ENCODE results near the gene EIF2B4. TPM values are rescaled to one million over a fixed set of nuclear protein-coding genes. Genes with fewer than 3 reads are reported as not detected.
"Not testable (repeated sequence)": the region's sequence is repeated elsewhere in the genome, so short reads cannot be mapped to it uniquely, and the experiment has no call there.

Gene EIF2B4
- total RNA-seq, 1 experiment from 2014 or later: 67.2 TPM

- Histone ChIP-seq H3K56ac (ENCODE audit: insufficient read length, low read depth, low read length) (no peak overlapping the region), H4K91ac (ENCODE audit: insufficient read length, low read depth, low read length) (no peak overlapping the region), H3T11ph (ENCODE audit: low read length) (no peak overlapping the region), H4K8ac (replicated peaks; ENCODE audit: insufficient read length, low read depth, low read length) (no peak overlapping the region), H3K4me1 (ENCODE audit: insufficient read depth, low read length) (peaks cover 6% of the 10 kb centered on the region; the same call in 1 of the 2 replicates), H3K14ac (ENCODE audit: insufficient read depth, low read length) (no peak overlapping the region), H3K18ac (ENCODE audit: insufficient read length, low read depth, low read length) (no peak overlapping the region), H4K20me1 (ENCODE audit: control insufficient read depth, insufficient read depth, insufficient read length) (no peaks in the 10 kb centered on the region), H4K5ac (ENCODE audit: insufficient read length, low read depth, low read length) (no peak overlapping the region), H2BK12ac (ENCODE audit: insufficient read length, low read depth, low read length) (no peak overlapping the region), H2AFZ (ENCODE audit: low read length) (no peak overlapping the region), H3K27ac (ENCODE audit: insufficient read length, low read depth, low read length) (no peak overlapping the region), H2BK120ac (ENCODE audit: low read depth, low read length, poor library complexity, severe bottlenecking) (no peak overlapping the region), H2AK5ac (ENCODE audit: insufficient read length, low read length) (no peak overlapping the region), H2BK5ac (ENCODE audit: insufficient read length, low read length) (no peak overlapping the region), H3K79me1 (ENCODE audit: insufficient read depth, low read depth, low read length, poor library complexity, severe bottlenecking) (no peaks in the 10 kb centered on the region), H3K79me2 (ENCODE audit: insufficient read depth, low read length) (no peaks in the 10 kb centered on the region), H3K9ac (ENCODE audit: extremely low read depth, insufficient read length, low read length) (no peak overlapping the region), H3K27me3 (ENCODE audit: insufficient read depth, low read length) (no peaks in the 10 kb centered on the region), H2BK20ac (ENCODE audit: low read depth, low read length, poor library complexity, severe bottlenecking) (no peak overlapping the region), H3K23me2 (ENCODE audit: insufficient read length, low read depth, low read length, poor library complexity, severe bottlenecking) (peaks cover 10% of the 10 kb centered on the region), H3K23ac (ENCODE audit: insufficient read length, low read depth, low read length) (no peak overlapping the region), H3K4ac (ENCODE audit: low read depth, low read length) (no peak overlapping the region), H2BK15ac (ENCODE audit: low read depth, low read length) (no peak overlapping the region), H3K9me3 (ENCODE audit: control insufficient read depth, low read depth, low read length) (no peaks in the 10 kb centered on the region), H3K4me2 (ENCODE audit: insufficient read depth, insufficient read length, low read length) (no peak overlapping the region)
- DNase-seq: peak; percentile 84
- peak; percentile 64 for TF ChIP-seq CTCF (conservative IDR thresholded peaks at IDR 0.05)
- no CpG with 5 or more reads among the region's 8 CpGs for WGBS (ENCODE audit: extremely low coverage, insufficient read length, low lambda C conversion rate)
- peaks cover 0 to 2% of the 10 kb centered on the region in 2 experiments; a peak in 2 of 5 replicates for H3K9me3 Mint-ChIP-seq
- H3K27me3 Mint-ChIP-seq (ENCODE audit: low read depth): no peaks in the 10 kb centered on the region
- H3K36me3 Mint-ChIP-seq (ENCODE audit: insufficient read depth in 1 of 3, low read depth in 3 of 3): peaks cover 0 to 8% (median 6%) of the 10 kb centered on the region in 3 experiments; a peak in 5 of 7 replicates
- peak overlapping the region in 2 of 3 experiments; percentile 63 to 85; a peak in 4 of 7 replicates for H3K27ac Mint-ChIP-seq
- H3K4me1 Mint-ChIP-seq: peaks cover 19 to 25% of the 10 kb centered on the region in 2 experiments
- peak overlapping the region; percentile 59 to 87; a peak in 4 of 5 replicates for H3K4me3 Mint-ChIP-seq
Observed at GRCh38 chr2:27320958-27321543, 49.1 kb downstream of the EIF2B4 start.

- H2BK120ac ChIP-seq (ENCODE audit: low read depth, low read length, poor library complexity, severe bottlenecking): not testable (repeated sequence)
Observed at GRCh38 chr2:27319839-27320238, 50.3 kb downstream of the EIF2B4 start.

More at GRCh38 chr2:27319839-27320238, 50.3 kb downstream of the EIF2B4 start:
- not testable (repeated sequence) for H3K27me3 Mint-ChIP-seq (ENCODE audit: low read depth); H4K8ac ChIP-seq (replicated peaks; ENCODE audit: insufficient read length, low read depth, low read length); H2BK5ac ChIP-seq (ENCODE audit: insufficient read length, low read length); H3K14ac ChIP-seq (ENCODE audit: insufficient read depth, low read length); DNase-seq; H3K9ac ChIP-seq (ENCODE audit: extremely low read depth, insufficient read length, low read length); H3K27me3 ChIP-seq (ENCODE audit: insufficient read depth, low read length); H3K27ac ChIP-seq (ENCODE audit: insufficient read length, low read depth, low read length); H3K23ac ChIP-seq (ENCODE audit: insufficient read length, low read depth, low read length); H3K9me3 Mint-ChIP-seq; H2BK12ac ChIP-seq (ENCODE audit: insufficient read length, low read depth, low read length); H3K56ac ChIP-seq (ENCODE audit: insufficient read length, low read depth, low read length); H3K18ac ChIP-seq (ENCODE audit: insufficient read length, low read depth, low read length); H2BK20ac ChIP-seq (ENCODE audit: low read depth, low read length, poor library complexity, severe bottlenecking); H2AFZ ChIP-seq (ENCODE audit: low read length); H2BK15ac ChIP-seq (ENCODE audit: low read depth, low read length); H3K4me1 ChIP-seq (ENCODE audit: insufficient read depth, low read length); H3K4me3 Mint-ChIP-seq; H3T11ph ChIP-seq (ENCODE audit: low read length); H4K5ac ChIP-seq (ENCODE audit: insufficient read length, low read depth, low read length); H3K4ac ChIP-seq (ENCODE audit: low read depth, low read length); H4K20me1 ChIP-seq (ENCODE audit: control insufficient read depth, insufficient read depth, insufficient read length); H3K79me1 ChIP-seq (ENCODE audit: insufficient read depth, low read depth, low read length, poor library complexity, severe bottlenecking); H4K91ac ChIP-seq (ENCODE audit: insufficient read length, low read depth, low read length); H3K36me3 Mint-ChIP-seq (ENCODE audit: insufficient read depth in 1 of 3, low read depth in 3 of 3); H3K4me2 ChIP-seq (ENCODE audit: insufficient read depth, insufficient read length, low read length); H3K9me3 ChIP-seq (ENCODE audit: control insufficient read depth, low read depth, low read length); H3K27ac Mint-ChIP-seq; H3K79me2 ChIP-seq (ENCODE audit: insufficient read depth, low read length); H2AK5ac ChIP-seq (ENCODE audit: insufficient read length, low read length)
- peaks cover 10% of the 10 kb centered on the region for H3K23me2 ChIP-seq (ENCODE audit: insufficient read length, low read depth, low read length, poor library complexity, severe bottlenecking)
- no CpG with 5 or more reads among the region's 15 CpGs for WGBS (ENCODE audit: extremely low coverage, insufficient read length, low lambda C conversion rate)
- H3K4me1 Mint-ChIP-seq: peaks cover 22 to 27% of the 10 kb centered on the region in 2 experiments
